WERI-Rb-1 (cell line): Measurements from ENCODE around the gene NPAS3.

ENCODE experiments used
- DNase-seq: peaks from one replicate; pipeline ENCODE4 v3.0.0-alpha.2; 2020
- H3K27ac ChIP-seq: fragments of 250-450 bp; sonication (Bioruptor Pico); 2 replicates; pipeline ENCODE4 v1.5.1; 2020; ENCODE audit warnings: mild to moderate bottlenecking, moderate library complexity
- H3K27me3 ChIP-seq: fragments of 250-450 bp; sonication (Bioruptor Pico); 2 replicates; pipeline ENCODE4 v1.5.1; 2021; ENCODE audit warnings: mild to moderate bottlenecking, low read depth, moderate library complexity; ENCODE audit not compliant: insufficient read depth, severe bottlenecking
- H3K36me3 ChIP-seq: fragments of 250-450 bp; sonication (Bioruptor Pico); 2 replicates; pipeline ENCODE4 v1.5.1; 2020; ENCODE audit warnings: mild to moderate bottlenecking, moderate library complexity
- H3K4me3 ChIP-seq: 2 replicates; pipeline ENCODE4 v1.5.1; 2011; ENCODE audit warnings: low read depth, mild to moderate bottlenecking, control low read depth, low read length
- H3K9me3 ChIP-seq: fragments of 250-450 bp; sonication (Bioruptor Pico); 2 replicates; pipeline ENCODE4 v1.5.1; 2021; ENCODE audit warnings: mild to moderate bottlenecking, moderate library complexity; ENCODE audit not compliant: severe bottlenecking
- TF ChIP-seq, protein P1 (sequence below): IDR thresholded peaks from 2 replicates; pipeline ENCODE4 v1.5.1; 2011; ENCODE audit warnings: low read depth, mild to moderate bottlenecking, control low read depth, inconsistent platforms, low read length

The NPAS3 gene

DNA sequence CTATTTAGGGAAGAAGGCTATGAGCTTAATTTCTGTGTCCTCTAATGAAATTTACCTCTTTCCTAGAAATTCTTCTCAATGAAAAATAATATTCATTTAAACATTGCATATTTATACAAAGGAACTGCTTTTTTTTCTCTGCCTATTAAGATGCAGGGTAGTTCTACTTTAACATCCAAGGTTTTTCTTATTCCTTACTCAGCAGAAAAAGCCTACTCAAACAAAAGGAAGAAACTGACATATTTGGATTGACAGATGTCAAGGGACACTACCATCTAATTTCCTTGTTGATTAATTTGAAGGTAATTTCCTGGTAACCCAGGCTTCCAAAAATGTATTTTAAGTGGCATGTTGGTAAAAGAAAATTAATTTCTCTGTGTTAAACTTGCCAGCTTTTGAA, 819.9 kb downstream of the NPAS3 start:
- H3K9me3 ChIP-seq, result peaks cover 6% of the 10 kb centered on the region
- DNase-seq, result no peak
- TF ChIP-seq, protein P1, sequence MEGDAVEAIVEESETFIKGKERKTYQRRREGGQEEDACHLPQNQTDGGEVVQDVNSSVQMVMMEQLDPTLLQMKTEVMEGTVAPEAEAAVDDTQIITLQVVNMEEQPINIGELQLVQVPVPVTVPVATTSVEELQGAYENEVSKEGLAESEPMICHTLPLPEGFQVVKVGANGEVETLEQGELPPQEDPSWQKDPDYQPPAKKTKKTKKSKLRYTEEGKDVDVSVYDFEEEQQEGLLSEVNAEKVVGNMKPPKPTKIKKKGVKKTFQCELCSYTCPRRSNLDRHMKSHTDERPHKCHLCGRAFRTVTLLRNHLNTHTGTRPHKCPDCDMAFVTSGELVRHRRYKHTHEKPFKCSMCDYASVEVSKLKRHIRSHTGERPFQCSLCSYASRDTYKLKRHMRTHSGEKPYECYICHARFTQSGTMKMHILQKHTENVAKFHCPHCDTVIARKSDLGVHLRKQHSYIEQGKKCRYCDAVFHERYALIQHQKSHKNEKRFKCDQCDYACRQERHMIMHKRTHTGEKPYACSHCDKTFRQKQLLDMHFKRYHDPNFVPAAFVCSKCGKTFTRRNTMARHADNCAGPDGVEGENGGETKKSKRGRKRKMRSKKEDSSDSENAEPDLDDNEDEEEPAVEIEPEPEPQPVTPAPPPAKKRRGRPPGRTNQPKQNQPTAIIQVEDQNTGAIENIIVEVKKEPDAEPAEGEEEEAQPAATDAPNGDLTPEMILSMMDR, result no peak
- H3K4me3 ChIP-seq, result no peak overlapping the region
- H3K27me3 ChIP-seq, result no peaks in the 10 kb centered on the region
- H3K27ac ChIP-seq, result no peak overlapping the region
- no peaks in the 10 kb centered on the region for H3K36me3 ChIP-seq

DNA sequence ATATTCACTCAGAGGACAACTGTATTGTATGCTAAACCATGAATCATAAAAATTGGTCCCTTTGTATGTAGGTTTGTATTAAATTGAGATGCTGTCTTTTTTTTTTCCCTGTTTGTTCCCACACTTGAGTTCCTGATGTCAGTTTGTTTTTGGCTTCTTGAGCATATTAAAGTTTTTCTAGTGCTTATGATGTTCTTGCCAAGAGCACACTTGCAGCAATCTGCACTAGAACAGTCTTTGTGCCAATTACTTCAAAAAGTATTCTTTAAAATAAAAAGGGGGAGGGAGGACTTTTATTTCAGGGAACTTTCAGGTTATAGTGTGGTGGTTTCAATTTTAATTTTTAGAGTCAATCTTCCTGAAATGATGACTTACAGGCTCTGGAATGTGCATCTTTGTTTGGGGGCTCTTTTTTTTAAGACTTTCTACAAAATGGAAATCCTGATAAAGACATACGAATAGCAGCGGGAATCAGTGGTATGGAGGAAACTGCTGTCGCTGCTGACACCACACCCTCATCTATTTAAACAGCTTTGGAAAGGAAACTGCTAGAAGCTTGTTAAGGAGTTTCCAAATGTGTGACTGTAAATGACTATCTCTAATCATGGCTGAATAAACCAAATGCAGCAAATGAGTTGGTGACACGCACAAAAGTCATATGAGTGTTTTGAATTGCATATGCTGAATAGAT, 823.6 kb downstream of the NPAS3 start:
- DNase-seq, result no peak
- TF ChIP-seq, protein P1, result no peak
- Histone ChIP-seq H3K27ac (no peak overlapping the region), H3K4me3 (no peak overlapping the region), H3K36me3 (no peaks in the 10 kb centered on the region), H3K9me3 (no peaks in the 10 kb centered on the region), H3K27me3 (no peaks in the 10 kb centered on the region)

DNA sequence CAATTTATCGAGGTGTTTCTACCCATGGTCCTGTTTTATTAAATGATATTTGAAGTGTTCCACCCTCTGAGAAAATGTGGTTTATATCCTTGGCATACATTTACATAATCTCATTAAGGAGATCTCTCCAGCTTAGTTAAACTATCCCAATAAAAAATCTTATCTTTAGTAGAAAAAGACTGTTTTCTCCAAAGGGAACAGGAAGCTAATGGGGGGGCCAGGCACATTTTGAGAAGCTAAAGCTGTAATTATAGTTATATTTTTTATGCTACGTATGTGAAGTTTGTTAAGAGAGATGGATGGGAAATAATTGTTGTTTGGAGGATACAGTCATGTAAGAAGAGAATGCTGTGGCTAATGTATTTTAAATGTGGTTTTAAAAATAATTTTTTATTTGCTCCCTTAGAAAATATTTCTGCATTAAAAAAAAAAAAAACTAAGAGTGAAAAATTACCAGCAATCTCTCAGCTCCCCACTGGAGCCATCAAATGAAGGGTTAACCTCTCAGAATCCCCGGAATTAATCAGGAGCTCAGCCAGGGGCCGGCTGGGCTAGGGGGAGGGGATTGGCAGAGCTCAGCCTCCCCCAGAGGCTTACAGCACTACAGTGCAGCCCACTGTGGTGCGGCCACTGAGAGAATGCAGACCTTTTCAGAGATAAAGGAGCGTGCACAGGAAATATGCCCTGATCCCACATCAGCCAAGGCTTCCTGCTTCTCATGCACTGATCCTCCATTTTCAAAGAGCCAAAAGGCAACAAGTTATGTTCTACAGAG, 826.4 kb downstream of the NPAS3 start:
- H3K36me3 ChIP-seq, result no peaks in the 10 kb centered on the region
- no peaks in the 10 kb centered on the region for H3K27me3 ChIP-seq
- TF ChIP-seq, protein P1, result no peak
- H3K9me3 ChIP-seq, result no peaks in the 10 kb centered on the region
- no peak overlapping the region for H3K4me3 ChIP-seq
- peak; percentile 89 for DNase-seq
- no peak overlapping the region for H3K27ac ChIP-seq

DNA sequence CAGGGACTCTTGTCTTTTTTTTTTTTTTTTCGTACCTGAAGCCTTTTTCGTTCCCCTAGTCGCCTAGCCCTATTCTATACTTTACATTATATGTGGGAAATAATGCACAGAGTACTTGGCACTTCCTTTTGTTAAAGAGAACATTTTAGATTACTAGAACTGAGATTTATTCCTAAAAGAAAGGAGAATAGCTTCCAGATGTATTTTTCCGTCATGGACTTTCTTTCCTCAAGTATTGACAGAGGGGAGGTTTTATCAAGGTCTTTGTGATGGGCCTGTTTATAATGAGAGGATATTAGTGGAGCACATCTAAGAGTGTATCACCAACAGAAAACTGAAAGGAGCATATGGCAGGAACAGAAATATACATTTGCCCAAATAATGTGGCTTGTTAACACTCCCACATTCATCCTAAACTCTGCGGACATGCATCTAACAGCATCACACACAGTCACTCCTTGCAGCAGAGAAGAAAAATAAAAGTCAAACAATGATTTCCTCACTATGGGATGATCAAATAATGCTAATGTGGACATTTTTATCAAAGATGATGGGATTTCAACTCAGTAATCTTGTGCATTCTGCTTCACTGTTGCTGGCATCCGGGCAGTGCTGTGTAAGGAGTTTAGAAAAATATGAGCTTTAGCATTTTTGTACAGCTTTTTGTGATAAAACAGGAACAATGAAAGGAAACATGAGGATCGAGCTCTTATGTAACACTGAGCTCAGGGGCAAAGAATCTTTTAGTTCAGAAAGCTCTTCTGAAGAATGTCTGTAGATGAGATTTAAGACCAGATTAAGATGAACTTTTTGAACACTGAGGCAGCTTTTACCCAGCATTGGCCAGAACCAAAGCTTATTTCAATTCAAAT, 829.1 kb downstream of the NPAS3 start:
- Histone ChIP-seq H3K27ac (no peak overlapping the region), H3K9me3 (no peaks in the 10 kb centered on the region), H3K27me3 (no peaks in the 10 kb centered on the region), H3K4me3 (no peak overlapping the region), H3K36me3 (no peaks in the 10 kb centered on the region)
- TF ChIP-seq, protein P1, result no peak
- DNase-seq, result no peak

DNA sequence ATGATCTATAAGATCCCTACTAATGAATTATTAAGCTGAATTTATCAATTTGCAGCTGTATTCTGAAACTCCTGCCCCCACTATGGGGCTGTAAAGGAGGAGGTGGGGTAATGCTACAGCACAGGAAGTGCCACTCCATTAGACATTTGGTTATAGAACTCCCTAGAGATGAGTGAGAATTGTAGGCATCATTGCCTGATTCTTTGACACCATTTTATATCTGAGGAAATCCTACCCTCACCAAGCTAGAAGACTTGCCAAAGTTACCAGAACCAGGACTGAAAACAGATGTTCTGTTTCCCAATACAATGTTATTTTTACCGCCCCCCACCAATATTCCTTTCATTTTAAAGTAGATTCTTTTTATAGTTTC, 829.8 kb downstream of the NPAS3 start:
- H3K27ac ChIP-seq, result no peak overlapping the region
- TF ChIP-seq, protein P1, result no peak
- no peak overlapping the region for H3K4me3 ChIP-seq
- H3K36me3 ChIP-seq, result no peaks in the 10 kb centered on the region
- no peaks in the 10 kb centered on the region for H3K27me3 ChIP-seq
- H3K9me3 ChIP-seq, result no peaks in the 10 kb centered on the region
- DNase-seq, result no peak
